Ovary (tissue), 9 donors: ENCODE measurements around the gene NDOR1. TPM values are rescaled to one million over a fixed set of nuclear protein-coding genes. Genes with fewer than 3 reads are reported as not detected.

Experiments
- DNase-seq, 5 donors: peaks; one replicate each; pipeline ENCODE4 v3.0.0-alpha.2; 2019 to 2020
- H3K27ac ChIP-seq, 2 donors: fragments of 200-600 bp; one replicate each; pipeline versions ENCODE4 v1.5.1 to v1.8.0; 2019 to 2022
- H3K27me3 ChIP-seq: fragments of 200-600 bp; one replicate; pipeline ENCODE4 v1.8.0; 2022
- H3K36me3 ChIP-seq: fragments of 200-600 bp; sonication (generic); one replicate; pipeline ENCODE4 v1.5.1; 2019
- H3K4me1 ChIP-seq: one replicate; pipeline ENCODE4 v1.8.1; 2013; ENCODE audit warnings: mild to moderate bottlenecking, moderate library complexity; ENCODE audit not compliant: insufficient read depth
- H3K4me3 ChIP-seq: fragments of 200-600 bp; sonication (generic); one replicate; pipeline ENCODE4 v1.5.1; 2017
- H3K9me3 ChIP-seq, 2 donors: fragments of 200-600 bp in 1 of 2; sonication (generic) in 1 of 2; one replicate each; pipeline versions ENCODE4 v1.5.1 to v1.8.1; 2013 to 2019; ENCODE audit warnings: mild to moderate bottlenecking in 1 of 2, moderate library complexity in 1 of 2
- CTCF ChIP-seq, 3 donors: fragments of 450-650 bp in 2 of 3; fragments of 200-600 bp in 1 of 3; IDR thresholded peaks; one replicate each; pipeline versions ENCODE4 v1.5.1 to v1.8.0; 2016 to 2022; ENCODE audit warnings: antibody characterized with exemption in 3 of 3, mild to moderate bottlenecking in 1 of 3
- EP300 ChIP-seq: sonication (generic); formaldehyde crosslinking; IDR thresholded peaks from one replicate; pipeline ENCODE4 v1.6.1; 2017; ENCODE audit warnings: antibody characterized with exemption
- POLR2A ChIP-seq: fragments of 450-650 bp; IDR thresholded peaks from one replicate; pipeline ENCODE4 v1.6.1; 2017; ENCODE audit warnings: antibody characterized with exemption, mild to moderate bottlenecking, moderate library complexity
- WGBS, 3 donors: extraction: QIAGEN DNeasy Blood & Tissue Kit in 1 of 3; methylation state at CpG; one replicate each; pipeline versions ENCODE4 v1.1.5 to v1.1.7; 2013 to 2017; 5-methylcytosine and 5-hydroxymethylcytosine counted together
- intact Hi-C, 4 donors: fragments of 100-400 bp; cut with DNase I; formaldehyde crosslinking; loops; one replicate each; pipeline versions ENCODE4 v1.11.0 to v1.15.1; 2022 to 2023
- polyA plus RNA-seq, 2 donors: library from polyadenylated mRNA; stranded (reverse); fragments of 200-250 nt in 1 of 2; fragments of 350-450 nt in 1 of 2; fragmentation: Illumina TruSeq in 1 of 2; extraction: RNeasy Lipid Tissue Mini Kit (QIAGEN cat#74804) in 1 of 2; gene quantifications; one replicate each; pipeline ENCODE4 v1.2.3, GENCODE V29; 2013 to 2014
- total RNA-seq, 7 donors: library from RNA; depleted of rRNA in 2 of 7; stranded (reverse); fragments of >200 nt in 2 of 7; fragmentation: NEBNext Ultra II Directional in 3 of 7; extraction: Animal tissue kit (Norgen Biotek cat#: 25700) in 3 of 7; gene quantifications; one replicate each; pipeline versions ENCODE4 v1.1.0 to v1.2.4, GENCODE V29; 2016 to 2023
- donor health status: DM: no; HTN: no; CAD: no; lungs with moderate emphysema.
- donor health status: DM: no; HTN: no; CAD: no.
- donor health status: Bipolar disorder and iron deficiency.
- donor health status: DM: yes; HTN: yes; CAD: no.
- donor health status: DM: no; HTN: no; CAD: no.
- donor health status: DM: yes; HTN: yes; CAD: no.

NDOR1 gene
- total and polyA plus RNA-seq, 9 donors: 1.1 to 15.2 (median 9.0) TPM

- H3K4me3 ChIP-seq: no peak overlapping the region
- DNase-seq: no peak
- H3K27me3 ChIP-seq: peaks cover 11% of the 10 kb centered on the region
- no peaks in the 10 kb centered on the region for H3K9me3 ChIP-seq
- peaks cover 6% of the 10 kb centered on the region for H3K4me1 ChIP-seq
- H3K27ac ChIP-seq: no peak overlapping the region
- no peaks in the 10 kb centered on the region for H3K36me3 ChIP-seq
- TF ChIP-seq POLR2A (no peak), CTCF (IDR thresholded peaks at IDR 0.05) (no peak), EP300 (no peak)
- intact Hi-C loops: loop anchor here in 3 of 4 donors (5.0 to 10.0 kb wide), 3 partner anchors 99 to 441 kb away; no protein-coding TSS in a partner anchor
- 73 to 79% (median 74%) methylated on average over 18 to 21 of the region's 21 CpGs for WGBS, 3 donors
These were observed 20.3 kb downstream of the NDOR1 start for GRCh38 chr9:137225699-137226331.

DNA sequence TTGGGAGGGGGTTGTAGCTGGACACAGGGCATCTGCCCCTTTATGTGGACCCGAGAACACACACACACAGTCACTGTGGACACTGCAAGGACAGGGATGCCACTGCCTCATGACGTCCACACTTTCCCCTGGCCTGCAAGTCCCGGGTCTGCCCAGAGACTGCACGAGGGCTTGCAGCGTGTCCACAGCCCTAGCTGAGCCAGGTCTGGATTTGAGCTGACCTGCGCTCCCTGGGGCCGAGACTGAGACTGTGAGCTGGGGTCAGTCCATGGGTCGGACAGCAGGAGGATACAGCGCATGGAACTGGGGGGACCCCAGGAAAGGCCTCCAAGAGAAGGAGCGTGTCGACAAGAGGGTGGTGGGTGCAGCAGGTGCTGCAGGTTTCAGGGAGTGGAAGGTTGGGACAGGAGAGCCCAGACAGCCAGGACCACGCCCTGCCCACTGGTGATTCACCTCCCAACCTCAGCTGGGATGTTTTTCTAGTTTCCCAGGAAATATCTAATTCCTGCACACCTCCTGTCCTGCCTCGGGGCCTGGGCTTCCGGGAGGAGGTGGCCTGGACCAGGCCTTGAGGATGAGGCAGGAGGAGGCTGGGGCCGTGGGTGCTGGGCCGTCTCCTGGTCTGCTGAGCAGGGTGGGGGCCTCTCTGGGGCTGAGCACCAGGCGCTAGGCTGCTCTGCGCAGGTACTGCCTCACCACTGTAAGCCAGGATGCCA, 21.0 kb downstream of the NDOR1 start:
- 55 to 65% (median 61%) methylated on average over 18 of the region's 18 CpGs for WGBS, 3 donors
- Histone ChIP-seq H3K4me3 (no peak overlapping the region), H3K36me3 (no peaks in the 10 kb centered on the region), H3K4me1 (peaks cover 6% of the 10 kb centered on the region), H3K9me3 (no peaks in the 10 kb centered on the region), H3K27me3 (peaks cover 12% of the 10 kb centered on the region), H3K27ac (no peak overlapping the region)
- TF ChIP-seq EP300: no peak
- TF ChIP-seq POLR2A: no peak
- no peak for TF ChIP-seq CTCF (IDR thresholded peaks at IDR 0.05)
- intact Hi-C loops: loop anchor here in 3 of 4 donors (5.0 to 10.0 kb wide), 3 partner anchors 99 to 442 kb away; no protein-coding TSS in a partner anchor
- no peak for DNase-seq

DNA sequence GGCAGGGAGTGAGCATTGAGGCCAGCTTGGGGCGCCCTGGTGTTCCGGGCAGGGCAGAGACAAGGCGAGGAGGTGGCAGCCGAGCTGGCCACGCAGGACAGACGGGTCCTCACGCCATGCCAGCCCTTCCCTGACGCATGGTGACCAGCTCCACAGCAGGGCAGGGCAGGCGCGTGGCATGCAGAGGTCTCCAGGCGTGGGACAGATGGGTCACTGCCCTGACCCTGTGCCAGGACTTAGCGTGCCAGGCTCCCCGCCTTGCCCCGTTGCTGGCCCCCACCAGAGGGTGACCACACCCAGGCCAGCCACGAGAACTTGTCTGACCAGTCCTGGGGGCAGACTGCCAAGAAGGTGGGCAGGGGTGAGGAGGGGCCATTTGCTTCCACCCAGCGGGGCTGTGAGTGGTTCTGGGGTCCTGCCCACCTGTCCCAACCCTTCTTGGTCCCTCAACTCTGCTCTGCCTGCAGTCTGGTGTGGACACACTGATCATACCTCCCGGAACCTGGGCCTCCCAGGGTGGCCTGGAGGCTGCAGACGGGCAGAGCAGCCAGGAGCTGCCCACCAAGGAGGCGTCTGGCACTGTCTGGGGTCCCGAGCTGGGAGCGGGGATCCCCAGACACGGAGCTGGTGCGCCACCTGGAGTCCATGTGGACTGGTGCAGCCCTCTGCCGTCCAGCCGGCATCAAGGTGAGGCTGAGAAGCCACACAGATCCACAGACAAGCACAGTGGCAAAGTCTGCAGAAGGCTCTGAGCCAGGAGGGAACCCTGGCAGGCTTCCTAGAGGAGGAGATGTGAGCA, 21.8 kb downstream of the NDOR1 start, which contains the start of gene RNF224:
RNF224 (plus strand) TSS at position 449 of the 799 bp plus-strand sequence. CDS start 834 bp downstream, outside the sequence.
- no peak within 1 kb of the TSS for H3K4me3 ChIP-seq
- H3K9me3 ChIP-seq: no peaks in the 10 kb centered on the region
- peaks cover 12% of the 10 kb centered on the region for H3K27me3 ChIP-seq
- H3K36me3 ChIP-seq: no peaks in the 10 kb centered on the region
- peak; percentile 59 to 80 (median 72) for DNase-seq
- TF ChIP-seq EP300 (no peak), CTCF (IDR thresholded peaks at IDR 0.05) (peak; percentile 35 to 77 (median 63)), POLR2A (no peak)
- intact Hi-C loops: loop anchor here in 3 of 4 donors (5.0 to 10.0 kb wide), 3 partner anchors 100 to 442 kb away; no protein-coding TSS in a partner anchor
- no peak within 1 kb of the TSS for H3K27ac ChIP-seq
- H3K4me1 ChIP-seq: peaks cover 6% of the 10 kb centered on the region
- 29 to 35% (median 32%) methylated on average over 25 of the region's 25 CpGs for WGBS, 3 donors
